Measurements from ENCODE around the gene FAM229B.

DNA sequence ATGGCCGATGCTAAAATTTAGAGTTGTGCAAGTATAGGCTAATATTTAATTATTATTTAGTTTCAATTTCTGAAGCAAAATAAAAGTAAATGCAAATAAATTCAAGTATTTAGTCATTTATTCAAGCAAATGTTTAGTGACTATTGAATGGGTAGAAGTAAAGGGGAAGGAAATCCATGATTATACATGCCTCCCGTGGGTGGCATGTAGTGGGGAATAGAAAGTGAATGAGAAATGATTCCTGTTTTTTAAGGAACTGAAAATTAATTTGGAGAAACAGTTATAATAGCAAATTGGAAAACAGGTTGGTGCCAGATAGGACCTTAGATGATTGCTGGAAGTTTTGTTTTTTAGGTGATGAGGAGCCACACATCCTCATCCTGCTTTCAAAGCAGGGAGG is 35.4 kb downstream of the FAM229B start:
- no peak for TF ChIP-seq POLR2A (IDR thresholded peaks at IDR 0.05)
- no peak for TF ChIP-seq CTCF (IDR thresholded peaks at IDR 0.05)

Measured in esophagus squamous epithelium (tissue), 4 donors.